GM18502 (cell line): ENCODE data around the gene LZTR1.
"Not testable (repeated sequence)": the region's sequence is repeated elsewhere in the genome, so short reads cannot be mapped to it uniquely, and the experiment has no call there.

Experiments used
- ATAC-seq: cut with Tn5 transposase; IDR thresholded peaks from one replicate; pipeline ENCODE4 v1.9.1; 2021; ENCODE audit warnings: mild to moderate bottlenecking; ENCODE audit not compliant: unreplicated experiment, poor library complexity

Gene LZTR1

GRCh38 chr22:20994128-20994901 lies 12.2 kb downstream of the LZTR1 start:
- ATAC-seq, result no peak

GRCh38 chr22:20994902-20995241 lies 12.8 kb downstream of the LZTR1 start:
- no peak for ATAC-seq

- no peak for ATAC-seq
These were observed 13.4 kb downstream of the LZTR1 start for GRCh38 chr22:20995329-20996030.

GRCh38 chr22:20996031-20996410 lies 13.9 kb downstream of the LZTR1 start:
- ATAC-seq, result no peak

DNA sequence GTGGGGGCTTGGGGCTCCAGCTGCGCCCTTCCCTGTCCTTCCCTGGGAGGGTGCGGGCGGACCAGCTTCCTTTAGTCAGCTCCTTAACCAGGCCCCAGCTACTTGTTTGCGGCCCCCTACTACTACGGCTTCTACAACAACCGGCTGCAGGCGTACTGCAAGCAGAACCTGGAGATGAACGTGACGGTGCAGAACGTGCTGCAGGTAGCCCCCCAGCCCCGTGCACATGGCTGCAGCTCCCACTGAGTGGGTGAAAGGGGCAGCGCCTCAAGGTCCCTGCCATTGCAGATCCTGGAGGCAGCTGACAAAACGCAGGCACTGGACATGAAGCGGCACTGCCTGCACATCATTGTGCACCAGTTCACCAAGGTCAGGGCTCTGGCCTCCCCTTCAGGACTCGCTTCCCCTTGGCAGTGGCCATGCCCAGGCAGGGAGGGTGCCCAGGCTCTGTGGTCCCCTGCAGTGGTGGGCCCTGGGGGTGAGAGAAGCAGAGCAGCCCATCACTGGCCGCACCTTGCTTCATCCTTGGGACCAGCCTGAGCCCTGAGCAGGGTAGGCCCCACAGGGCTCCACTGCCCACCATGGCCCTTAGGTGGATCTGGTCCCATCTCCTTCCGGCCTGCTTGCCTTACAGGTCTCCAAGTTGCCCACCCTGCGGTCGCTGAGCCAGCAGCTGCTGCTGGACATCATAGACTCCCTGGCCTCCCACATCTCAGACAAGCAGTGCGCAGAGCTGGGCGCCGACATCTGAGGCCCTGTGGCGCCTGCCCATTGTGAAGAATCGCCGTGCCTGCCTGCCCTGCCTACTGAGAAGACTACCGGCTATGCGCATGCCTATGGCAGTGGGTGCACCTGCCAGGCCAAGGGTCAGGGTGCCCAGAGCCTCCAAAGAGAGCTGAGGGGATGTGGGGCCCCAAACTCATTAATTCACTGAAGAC lies 14.8 kb downstream of the LZTR1 start:
- no peak for ATAC-seq

GRCh38 chr22:20997536-20998257 lies 15.6 kb downstream of the LZTR1 start:
- ATAC-seq, result no peak

- no peak for ATAC-seq
These were observed 16.6 kb downstream of the LZTR1 start for GRCh38 chr22:20998411-20999336.

- ATAC-seq, result no peak
These were observed 17.5 kb downstream of the LZTR1 start for GRCh38 chr22:20999350-21000206.

GRCh38 chr22:21000207-21000986 lies 18.3 kb downstream of the LZTR1 start:
- ATAC-seq, result no peak

DNA sequence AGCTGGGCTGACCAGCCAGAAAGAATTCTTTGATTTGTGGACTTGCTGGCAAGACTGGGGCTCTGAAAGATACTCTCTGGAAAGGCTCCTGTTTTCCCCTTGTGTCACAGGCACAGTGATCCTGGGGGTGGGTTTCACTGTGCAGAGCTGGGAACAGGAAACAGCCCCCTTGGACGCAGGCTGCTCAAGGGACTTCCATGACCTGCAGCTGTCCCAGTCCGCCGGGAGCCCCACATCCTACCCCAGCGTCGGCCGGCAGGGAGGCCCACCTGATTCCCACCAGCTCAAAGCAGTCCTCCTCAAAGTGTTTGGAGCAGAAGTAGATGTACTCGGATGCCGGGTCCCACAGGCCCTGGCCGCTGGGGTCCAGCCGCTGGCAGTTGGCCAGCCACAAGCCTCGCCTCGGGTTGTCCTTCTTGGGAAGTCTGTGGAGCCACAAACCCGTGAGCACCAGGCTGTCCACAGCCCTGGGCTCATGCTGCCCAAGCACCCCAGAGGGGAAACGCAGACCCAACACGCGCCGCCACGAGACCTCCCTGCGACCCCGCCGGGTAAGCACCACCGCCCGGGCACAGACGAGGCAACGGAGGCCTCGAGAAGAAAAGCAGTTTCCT lies 19.0 kb downstream of the LZTR1 start:
- ATAC-seq, result no peak

DNA sequence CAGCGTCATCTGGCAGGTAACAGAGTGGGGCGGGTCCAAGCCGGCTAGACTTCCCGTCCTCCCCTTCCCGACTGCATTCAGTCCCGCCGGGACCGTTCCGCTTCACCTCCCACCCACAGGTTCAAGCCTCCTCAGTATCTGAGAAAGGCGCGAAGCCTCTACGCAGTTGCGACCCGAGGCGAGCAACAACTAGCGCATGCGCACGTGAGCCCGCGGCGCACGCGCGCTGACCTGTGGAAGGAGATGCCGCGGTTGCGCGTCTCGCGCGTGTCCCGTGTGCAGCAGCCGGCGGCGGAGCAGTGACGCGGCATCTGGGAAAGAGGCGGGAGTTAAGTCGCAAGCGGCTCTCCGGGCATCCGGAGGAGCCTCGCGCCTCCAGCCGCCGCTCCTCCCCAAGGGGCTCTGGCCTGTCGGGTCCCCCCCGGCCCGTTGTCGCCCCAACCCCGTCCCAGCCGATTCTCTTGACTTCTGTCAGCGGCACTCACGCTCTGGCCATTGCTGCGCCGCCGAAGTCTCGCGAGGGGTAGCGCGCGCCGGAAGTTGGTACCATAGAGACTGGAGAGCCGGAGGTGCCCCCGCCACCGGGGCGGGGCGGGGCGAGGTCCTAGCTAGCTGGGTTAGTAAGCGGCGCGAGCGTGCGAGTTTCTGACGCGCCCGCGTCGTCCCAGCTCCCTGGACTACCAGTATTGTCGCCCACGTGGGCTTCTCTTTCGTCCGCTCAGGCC lies 19.7 kb downstream of the LZTR1 start, which contains the start of gene THAP7:
THAP7 (minus strand) TSS at position 518 of the 725 bp plus-strand sequence; CDS start at position 311, 207 bp downstream.
- ATAC-seq, result peak; percentile 82

- no peak for ATAC-seq
These were observed 21.7 kb downstream of the LZTR1 start for GRCh38 chr22:21003782-21004181.

- not testable (repeated sequence) for ATAC-seq
These were observed 27.1 kb downstream of the LZTR1 start for GRCh38 chr22:21009208-21009607.

DNA sequence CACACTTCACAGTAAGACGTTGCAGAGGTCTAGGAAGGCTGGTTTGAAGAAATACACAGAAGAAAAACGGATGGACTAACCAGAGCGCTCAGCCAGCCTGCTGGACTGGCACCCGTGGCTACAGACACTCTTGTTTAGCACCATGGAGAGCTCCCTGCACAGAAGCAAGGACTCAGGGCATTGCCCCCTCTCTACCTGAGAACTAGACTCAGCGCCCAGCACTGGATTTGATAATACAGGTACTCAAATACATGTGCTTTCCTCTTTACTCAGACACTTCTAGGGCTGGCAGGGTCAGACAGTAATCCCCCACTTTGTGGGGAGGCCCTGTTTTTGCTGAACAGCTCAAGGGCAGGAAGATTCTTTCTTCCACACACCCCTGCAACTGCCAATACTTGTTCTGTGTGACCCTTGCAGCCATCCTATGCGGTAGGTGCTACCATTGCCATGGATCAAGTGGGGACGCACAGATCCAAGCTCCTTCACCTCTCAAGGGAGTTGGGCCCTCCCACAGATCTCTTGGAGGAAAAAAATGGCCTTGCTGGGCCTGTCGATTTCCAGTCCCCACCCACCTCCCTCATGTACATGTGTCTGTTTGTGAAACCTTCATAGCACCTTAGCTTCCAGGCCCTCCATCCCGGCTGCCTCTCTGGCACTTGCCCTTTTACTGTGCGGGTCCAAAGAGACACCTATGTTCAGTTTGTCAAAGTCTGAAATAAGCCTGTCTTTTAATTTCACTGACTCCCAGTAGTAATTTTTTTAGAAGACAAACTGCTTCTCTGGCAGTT lies 27.7 kb downstream of the LZTR1 start:
- no peak for ATAC-seq

- ATAC-seq, result no peak
These were observed 28.5 kb downstream of the LZTR1 start for GRCh38 chr22:21010426-21011113.
